ENCODE measurements around the gene CUL1. TPM values are rescaled to one million over a fixed set of nuclear protein-coding genes. Genes with fewer than 3 reads are reported as not detected.
"Not testable (repeated sequence)": the region's sequence is repeated elsewhere in the genome, so short reads cannot be mapped to it uniquely, and the experiment has no call there.

CUL1 gene
- total RNA-seq, 6 experiments from 2014 or later, result 42.9 to 50.9 (median 49.2) TPM

- H3K4me1 Mint-ChIP-seq (ENCODE audit: low read depth), result peaks cover 54% of the 10 kb centered on the region
- H3K36me3 Mint-ChIP-seq (ENCODE audit: low read depth), result peaks cover 4% of the 10 kb centered on the region; the same call in 1 of the 2 replicates
- H3K4me3 Mint-ChIP-seq, result peak overlapping the region; percentile 92
- H3K27ac Mint-ChIP-seq, result peak overlapping the region; percentile 84
- no peaks in the 10 kb centered on the region; the same call in 1 of the 2 replicates for H3K27me3 Mint-ChIP-seq (ENCODE audit: insufficient read depth)
- no peak for TF ChIP-seq CTCF (IDR thresholded peaks at IDR 0.05)
- peak; percentile 47 for DNase-seq
- H3K9me3 Mint-ChIP-seq, result no peaks in the 10 kb centered on the region
Observed at GRCh38 chr7:148699024-148699781, 500 bp downstream of the CUL1 start.

- Mint-ChIP-seq H3K4me3 (peak overlapping the region; percentile 92), H3K27ac (peak overlapping the region; percentile 84), H3K36me3 (ENCODE audit: low read depth) (peaks cover 4% of the 10 kb centered on the region; the same call in 1 of the 2 replicates), H3K9me3 (no peaks in the 10 kb centered on the region), H3K27me3 (ENCODE audit: insufficient read depth) (no peaks in the 10 kb centered on the region; the same call in 1 of the 2 replicates), H3K4me1 (ENCODE audit: low read depth) (peaks cover 59% of the 10 kb centered on the region)
- TF ChIP-seq CTCF (IDR thresholded peaks at IDR 0.05), result no peak
- DNase-seq, result peak; percentile 36
Observed at GRCh38 chr7:148699782-148700629, 1.3 kb downstream of the CUL1 start.

- peak overlapping the region; percentile 84 for H3K27ac Mint-ChIP-seq
- H3K4me1 Mint-ChIP-seq (ENCODE audit: low read depth), result peaks cover 65% of the 10 kb centered on the region
- H3K36me3 Mint-ChIP-seq (ENCODE audit: low read depth), result peaks cover 4% of the 10 kb centered on the region; the same call in 1 of the 2 replicates
- no peaks in the 10 kb centered on the region for H3K9me3 Mint-ChIP-seq
- no peak for TF ChIP-seq CTCF (IDR thresholded peaks at IDR 0.05)
- H3K27me3 Mint-ChIP-seq (ENCODE audit: insufficient read depth), result no peaks in the 10 kb centered on the region; the same call in 1 of the 2 replicates
- H3K4me3 Mint-ChIP-seq, result peak overlapping the region; percentile 92
- no peak for DNase-seq
Observed at GRCh38 chr7:148700661-148701064, 2.0 kb downstream of the CUL1 start.

GRCh38 chr7:148701414-148701813, 2.7 kb downstream of the CUL1 start:
- peak overlapping the region; percentile 84 for H3K27ac Mint-ChIP-seq
- H3K27me3 Mint-ChIP-seq (ENCODE audit: insufficient read depth), result no peaks in the 10 kb centered on the region; the same call in 1 of the 2 replicates
- peak overlapping the region; percentile 92 for H3K4me3 Mint-ChIP-seq
- peaks cover 4% of the 10 kb centered on the region; the same call in 1 of the 2 replicates for H3K36me3 Mint-ChIP-seq (ENCODE audit: low read depth)
- no peak for DNase-seq
- TF ChIP-seq CTCF (IDR thresholded peaks at IDR 0.05), result no peak
- peaks cover 60% of the 10 kb centered on the region for H3K4me1 Mint-ChIP-seq (ENCODE audit: low read depth)
- no peaks in the 10 kb centered on the region for H3K9me3 Mint-ChIP-seq

GRCh38 chr7:148702876-148703670, 4.4 kb downstream of the CUL1 start:
- no peak for DNase-seq
- Mint-ChIP-seq H3K27ac (no peak overlapping the region), H3K4me3 (no peak overlapping the region), H3K9me3 (no peaks in the 10 kb centered on the region), H3K36me3 (ENCODE audit: low read depth) (peaks cover 4% of the 10 kb centered on the region; the same call in 1 of the 2 replicates), H3K4me1 (ENCODE audit: low read depth) (peaks cover 55% of the 10 kb centered on the region), H3K27me3 (ENCODE audit: insufficient read depth) (no peaks in the 10 kb centered on the region; the same call in 1 of the 2 replicates)
- TF ChIP-seq CTCF (IDR thresholded peaks at IDR 0.05), result no peak

- not testable (repeated sequence) for H3K27ac Mint-ChIP-seq; H3K36me3 Mint-ChIP-seq (ENCODE audit: low read depth); H3K9me3 Mint-ChIP-seq; H3K27me3 Mint-ChIP-seq (ENCODE audit: insufficient read depth); DNase-seq; H3K4me3 Mint-ChIP-seq
- H3K4me1 Mint-ChIP-seq (ENCODE audit: low read depth), result peaks cover 61% of the 10 kb centered on the region
Observed at GRCh38 chr7:148703671-148703962, 4.9 kb downstream of the CUL1 start.
